Fibroblast of skin of abdomen (primary cell): Measurements from ENCODE around the gene MICU2.

ENCODE experiments used
- DNase-seq: peaks from one replicate; pipeline ENCODE4 v3.0.0-alpha.2; 2013

The MICU2 gene

GRCh38 chr13:21481359-21481758 is 122.6 kb downstream of the MICU2 start:
- no peak for DNase-seq

DNA sequence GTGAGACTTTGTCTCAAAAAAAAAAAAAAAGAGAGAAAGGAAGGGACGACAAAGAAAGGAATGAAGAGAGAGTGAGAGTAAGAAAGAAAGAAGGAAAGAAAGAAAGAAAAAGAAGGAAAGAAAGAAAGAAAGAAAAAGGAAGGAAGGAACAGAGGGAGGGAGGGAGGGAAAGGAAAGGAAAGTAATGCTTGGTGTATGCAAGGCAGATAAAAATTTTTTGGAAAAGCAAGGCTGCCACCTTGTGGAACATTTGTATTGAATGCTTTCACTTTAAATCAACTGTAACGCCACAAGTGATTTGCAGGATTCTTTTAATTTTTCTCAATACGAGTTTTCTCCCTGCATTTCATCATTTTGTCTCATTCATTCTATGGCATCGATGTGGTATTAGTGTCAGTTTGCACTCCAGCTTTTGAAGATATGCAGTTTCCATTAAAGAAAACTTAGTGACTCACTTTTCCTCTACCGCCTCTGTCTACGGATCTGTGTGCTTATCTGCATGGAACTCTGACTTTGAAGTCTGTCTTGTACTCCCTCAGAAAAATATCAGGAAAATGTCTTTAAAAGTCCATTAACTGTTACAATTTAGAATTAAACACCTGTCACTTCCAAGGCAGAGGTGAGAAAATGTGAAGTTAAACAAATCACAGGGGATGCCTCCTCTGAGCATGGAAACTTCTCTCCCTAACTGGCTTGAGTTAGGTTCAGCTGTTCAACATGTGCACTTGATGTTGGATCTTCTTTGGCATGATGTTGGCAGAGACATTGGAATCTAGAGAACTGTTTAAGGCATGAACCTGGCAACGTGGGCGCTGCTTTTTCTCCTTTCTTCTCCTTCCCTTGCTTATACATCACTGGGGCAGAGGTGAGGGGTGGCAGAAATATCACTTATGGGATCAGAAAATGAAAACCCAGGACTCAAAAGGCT is 124.8 kb downstream of the MICU2 start:
- DNase-seq = peak; percentile 73

GRCh38 chr13:21476893-21477472 is 127.0 kb downstream of the MICU2 start:
- DNase-seq = peak; percentile 73

DNA sequence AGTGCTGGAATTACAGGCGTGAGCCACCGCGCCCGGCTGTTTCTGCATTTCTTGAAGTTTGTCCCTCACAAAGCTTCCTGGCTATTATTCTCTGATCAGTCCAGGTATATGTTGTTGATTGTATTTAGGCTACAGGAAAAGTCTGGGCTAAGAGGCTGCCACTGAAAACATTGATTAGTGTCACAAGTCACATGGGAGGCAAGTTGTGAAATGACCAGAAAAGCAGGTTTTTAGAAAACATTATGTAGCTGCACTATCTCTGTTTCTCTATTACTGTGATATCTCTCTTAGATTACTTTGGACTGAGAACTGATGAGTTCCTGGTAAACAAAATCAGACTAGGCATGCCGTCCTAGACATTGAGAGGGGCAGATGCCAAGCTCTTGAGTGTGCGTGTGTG is 128.9 kb downstream of the MICU2 start:
- DNase-seq = no peak

DNA sequence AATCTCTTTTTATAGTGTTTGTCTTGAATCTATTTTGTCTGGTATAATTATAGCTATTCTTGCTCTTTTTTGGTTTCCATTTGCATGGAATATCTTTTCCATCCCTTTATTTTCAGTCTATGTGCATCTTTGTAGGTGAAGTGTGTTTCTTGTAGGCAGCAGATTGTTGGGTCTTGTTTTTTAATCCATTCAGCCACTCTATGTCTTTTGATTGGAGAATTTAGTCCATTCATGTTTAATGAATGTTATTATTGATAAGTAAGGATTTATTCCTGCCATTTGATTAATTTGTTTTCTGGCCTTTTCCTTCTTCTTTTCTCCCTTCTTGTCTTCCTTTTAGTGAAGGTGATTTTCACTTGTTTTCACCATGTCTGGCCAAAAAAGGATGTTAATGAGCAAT is 133.2 kb downstream of the MICU2 start:
- no peak for DNase-seq

GRCh38 chr13:21466527-21466926 is 137.4 kb downstream of the MICU2 start:
- DNase-seq = no peak

- no peak for DNase-seq
Observed at GRCh38 chr13:21465710-21466160, 138.2 kb downstream of the MICU2 start.

GRCh38 chr13:21463424-21463823 is 140.5 kb downstream of the MICU2 start:
- no peak for DNase-seq

GRCh38 chr13:21461131-21461530 is 142.8 kb downstream of the MICU2 start:
- no peak for DNase-seq

- peak; percentile 86 for DNase-seq
Observed at GRCh38 chr13:21458813-21459701, 144.9 kb downstream of the MICU2 start, which contains the start of gene ZDHHC20. ZDHHC20 (minus strand) TSS chr13:21459303; CDS start chr13:21459171, 132 bp downstream.

DNA sequence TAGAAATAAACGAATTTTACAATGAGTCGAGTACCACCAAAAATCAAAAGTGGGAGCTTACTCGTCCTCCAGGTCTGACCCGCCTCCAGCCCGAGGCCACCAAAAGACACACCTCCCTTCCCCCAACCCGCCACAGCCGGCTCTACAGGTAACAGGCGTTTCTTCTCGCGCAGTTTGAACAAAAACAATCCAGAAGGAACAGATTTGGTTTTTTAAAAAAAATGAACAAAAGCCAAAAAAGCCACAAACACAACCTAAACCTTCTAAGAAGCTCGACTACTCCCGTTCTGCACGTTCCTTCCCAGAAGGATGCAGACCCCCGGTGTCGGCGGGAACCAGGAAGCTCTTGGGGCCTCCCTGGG is 145.5 kb downstream of the MICU2 start:
- DNase-seq = no peak

GRCh38 chr13:21453387-21454081 is 150.4 kb downstream of the MICU2 start:
- peak; percentile 49 for DNase-seq

DNA sequence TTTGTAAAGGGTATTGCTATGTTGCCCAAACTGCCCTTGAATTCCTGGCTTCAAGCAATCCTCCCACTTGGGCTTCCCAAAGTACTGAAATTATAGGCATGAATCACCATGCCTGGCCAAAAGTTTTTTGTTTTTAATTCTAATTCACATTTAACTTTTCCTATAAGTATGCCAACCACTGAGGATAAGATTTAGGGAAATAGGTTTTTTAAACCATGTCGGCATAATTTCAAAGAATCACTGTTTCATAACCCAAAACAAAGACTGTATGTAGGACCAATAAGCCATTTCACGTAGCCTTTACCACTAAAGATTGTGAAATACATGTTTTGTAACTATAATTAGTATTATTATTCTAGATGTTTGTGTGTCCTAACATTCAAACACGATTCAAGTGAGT is 153.0 kb downstream of the MICU2 start:
- no peak for DNase-seq

DNA sequence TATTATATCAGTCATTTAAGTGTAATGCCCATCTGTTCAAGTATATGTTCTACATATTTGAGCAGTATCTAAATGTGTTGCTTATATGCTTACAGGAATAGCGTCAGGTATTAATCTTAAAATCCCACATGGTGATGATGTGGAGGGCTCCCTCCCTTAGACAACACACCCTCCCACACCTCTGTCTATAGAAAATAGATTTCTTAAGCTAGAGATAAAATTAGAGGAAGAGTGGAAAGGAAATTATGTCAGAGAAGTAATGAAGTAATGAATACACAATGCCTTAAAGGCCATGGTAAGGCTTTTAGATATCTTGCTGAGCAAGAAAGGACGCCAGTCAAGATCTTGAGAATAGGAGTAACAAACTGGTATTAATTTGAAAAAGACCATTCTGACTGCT is 157.3 kb downstream of the MICU2 start:
- no peak for DNase-seq

GRCh38 chr13:21445759-21446158 is 158.2 kb downstream of the MICU2 start:
- DNase-seq = no peak

- DNase-seq = no peak
Observed at GRCh38 chr13:21443171-21443570, 160.8 kb downstream of the MICU2 start.
